ENCODE measurements around the gene KCP. TPM values are rescaled to one million over a fixed set of nuclear protein-coding genes. Genes with fewer than 3 reads are reported as not detected.
"Not testable (repeated sequence)": the region's sequence is repeated elsewhere in the genome, so short reads cannot be mapped to it uniquely, and the experiment has no call there.

The KCP gene
- total RNA-seq, 1 donor from 2014 or later: 1.5 TPM

GRCh38 chr7:128945668-128946366, 35.3 kb upstream of the KCP start:
- Mint-ChIP-seq H3K36me3 (ENCODE audit: low read depth) (no peaks in the 10 kb centered on the region), H3K9me3 (ENCODE audit: low read depth) (no peaks in the 10 kb centered on the region), H3K27me3 (ENCODE audit: low read depth) (peaks cover 5% of the 10 kb centered on the region), H3K4me1 (ENCODE audit: low read depth) (no peaks in the 10 kb centered on the region), H3K27ac (ENCODE audit: unreplicated experiment) (no peak overlapping the region), H3K4me3 (ENCODE audit: unreplicated experiment) (no peak overlapping the region)
- no peak for DNase-seq (ENCODE audit: low spot score)
- no peak for TF ChIP-seq CTCF (IDR thresholded peaks at IDR 0.05)

DNA sequence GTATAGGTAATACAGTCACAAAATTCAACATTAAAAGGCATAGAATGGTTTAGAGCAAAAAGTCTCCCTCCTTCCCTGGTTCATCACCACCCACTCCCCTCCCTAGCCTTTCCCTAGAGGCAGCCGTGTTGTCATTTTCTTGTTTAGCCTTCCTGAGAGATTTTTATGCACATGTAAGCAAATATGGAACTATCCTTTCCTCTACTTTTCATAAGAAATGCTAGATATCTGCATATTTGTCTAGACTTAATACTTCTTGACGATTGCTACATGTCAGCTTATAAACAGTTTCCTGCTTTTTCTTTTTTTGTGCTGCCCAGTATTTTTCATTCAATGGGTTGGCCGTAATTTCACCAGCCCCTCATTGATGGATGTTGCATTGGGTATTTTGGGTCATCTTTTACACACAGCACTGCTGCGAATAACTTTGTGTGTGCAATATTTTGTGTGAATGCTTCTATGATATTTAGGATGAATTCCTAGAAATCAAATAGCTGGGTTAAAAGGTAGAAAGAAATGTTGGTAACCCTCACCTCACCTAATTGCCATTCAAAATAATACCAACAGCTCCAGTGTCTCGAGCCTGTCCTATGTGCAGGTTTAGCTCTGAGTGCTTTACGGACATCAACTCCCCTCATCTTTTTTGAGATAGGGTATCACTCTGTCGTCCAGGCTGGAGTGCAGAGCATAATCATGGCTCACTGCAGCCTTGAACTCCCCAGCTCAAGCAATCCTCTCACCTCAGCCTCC, 34.2 kb upstream of the KCP start:
- H3K4me1 Mint-ChIP-seq (ENCODE audit: low read depth): no peaks in the 10 kb centered on the region
- TF ChIP-seq CTCF (IDR thresholded peaks at IDR 0.05): no peak
- DNase-seq (ENCODE audit: low spot score): no peak
- no peaks in the 10 kb centered on the region for H3K9me3 Mint-ChIP-seq (ENCODE audit: low read depth)
- no peak overlapping the region for H3K27ac Mint-ChIP-seq (ENCODE audit: unreplicated experiment)
- no peaks in the 10 kb centered on the region for H3K36me3 Mint-ChIP-seq (ENCODE audit: low read depth)
- H3K27me3 Mint-ChIP-seq (ENCODE audit: low read depth): peaks cover 8% of the 10 kb centered on the region
- H3K4me3 Mint-ChIP-seq (ENCODE audit: unreplicated experiment): no peak overlapping the region

- H3K27ac Mint-ChIP-seq (ENCODE audit: unreplicated experiment); DNase-seq (ENCODE audit: low spot score); H3K36me3 Mint-ChIP-seq (ENCODE audit: low read depth); H3K4me1 Mint-ChIP-seq (ENCODE audit: low read depth); H3K9me3 Mint-ChIP-seq (ENCODE audit: low read depth); H3K4me3 Mint-ChIP-seq (ENCODE audit: unreplicated experiment): not testable (repeated sequence)
- peaks cover 14% of the 10 kb centered on the region for H3K27me3 Mint-ChIP-seq (ENCODE audit: low read depth)
These were observed 32.7 kb upstream of the KCP start for GRCh38 chr7:128943251-128943650.

DNA sequence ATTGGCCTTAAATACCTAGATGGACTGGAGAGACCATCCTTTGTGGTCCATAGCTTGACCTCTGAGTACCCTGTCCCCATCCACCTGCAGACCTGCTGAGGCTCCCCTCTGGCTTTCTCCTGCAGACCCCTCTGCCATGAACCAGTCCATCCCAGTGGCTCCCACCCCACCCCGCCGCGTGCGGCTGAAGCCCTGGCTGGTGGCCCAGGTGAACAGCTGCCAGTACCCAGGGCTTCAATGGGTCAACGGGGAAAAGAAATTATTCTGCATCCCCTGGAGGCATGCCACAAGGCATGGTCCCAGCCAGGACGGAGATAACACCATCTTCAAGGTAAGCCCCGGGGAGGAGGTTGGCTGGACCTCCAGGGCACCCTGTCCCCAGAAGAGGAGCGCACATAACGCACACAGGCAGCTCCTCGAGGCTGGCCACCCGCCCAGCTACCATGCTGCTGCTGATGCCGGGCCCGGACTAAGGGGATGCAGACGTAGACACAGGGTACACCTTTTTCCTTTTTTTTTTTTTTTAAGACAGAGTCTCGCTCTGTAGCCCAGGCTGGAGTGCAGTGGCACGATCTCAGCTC, 31.5 kb upstream of the KCP start:
- Mint-ChIP-seq H3K27ac (ENCODE audit: unreplicated experiment) (no peak overlapping the region), H3K27me3 (ENCODE audit: low read depth) (peaks cover 18% of the 10 kb centered on the region), H3K9me3 (ENCODE audit: low read depth) (no peaks in the 10 kb centered on the region), H3K4me1 (ENCODE audit: low read depth) (peaks cover 7% of the 10 kb centered on the region), H3K36me3 (ENCODE audit: low read depth) (no peaks in the 10 kb centered on the region), H3K4me3 (ENCODE audit: unreplicated experiment) (no peak overlapping the region)
- no peak for DNase-seq (ENCODE audit: low spot score)
- TF ChIP-seq CTCF (IDR thresholded peaks at IDR 0.05): no peak

DNA sequence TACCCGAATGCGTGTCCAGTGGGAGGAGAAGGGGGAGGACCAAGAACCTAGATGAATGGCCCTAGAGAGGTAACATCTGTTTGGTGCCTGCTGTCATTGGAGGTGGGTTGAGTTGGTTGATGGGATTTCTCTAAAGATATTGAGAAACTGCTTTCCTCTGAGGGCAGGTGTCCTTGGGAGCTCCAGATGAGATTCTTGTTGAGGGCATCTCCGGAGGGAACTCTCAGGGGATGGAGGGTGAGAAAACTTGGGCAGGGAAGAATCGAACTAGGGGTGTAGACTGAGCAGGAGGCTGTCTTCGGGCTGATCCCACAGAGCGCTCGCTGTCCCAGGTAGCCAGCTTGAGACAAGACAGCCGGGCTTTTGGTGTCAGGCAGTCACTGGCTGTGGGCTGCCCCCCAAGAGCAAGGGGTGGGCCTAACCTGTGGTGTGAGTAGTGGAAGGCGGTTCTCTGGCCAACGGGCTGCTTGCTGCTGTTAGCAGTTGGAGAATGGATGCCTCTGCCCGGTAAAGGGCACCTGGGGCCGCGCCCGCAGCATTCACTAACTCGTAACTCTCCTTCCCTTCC, 30.9 kb upstream of the KCP start:
- Mint-ChIP-seq H3K4me1 (ENCODE audit: low read depth) (peaks cover 8% of the 10 kb centered on the region), H3K27ac (ENCODE audit: unreplicated experiment) (no peak overlapping the region), H3K36me3 (ENCODE audit: low read depth) (no peaks in the 10 kb centered on the region), H3K9me3 (ENCODE audit: low read depth) (no peaks in the 10 kb centered on the region), H3K27me3 (ENCODE audit: low read depth) (peaks cover 20% of the 10 kb centered on the region), H3K4me3 (ENCODE audit: unreplicated experiment) (no peak overlapping the region)
- no peak for TF ChIP-seq CTCF (IDR thresholded peaks at IDR 0.05)
- DNase-seq (ENCODE audit: low spot score): no peak

All from chondrocyte (in vitro differentiated cells).